Astrocyte (in vitro differentiated cells and primary cell): ENCODE data around the gene CHKA. TPM values are rescaled to one million over a fixed set of nuclear protein-coding genes. Genes with fewer than 3 reads are reported as not detected.

ENCODE experiments used
- DNase-seq: peaks from one replicate; pipeline ENCODE4 v3.0.0-alpha.2; 2010; ENCODE audit warnings: low read depth
- FAIRE-seq: peaks from 2 replicates; lab custom pipeline; 2011; peaks lifted over from hg19 to GRCh38; lab: Jason Lieb, UNC
- H2AFZ ChIP-seq: 2 replicates; pipeline ENCODE4 v1.6.0; 2012; ENCODE audit warnings: low read depth, low read length, inconsistent platforms
- H3K27ac ChIP-seq: 2 replicates; pipeline ENCODE4 v1.5.1; 2011; ENCODE audit warnings: low read depth, low read length, inconsistent platforms
- H3K27me3 ChIP-seq: 2 replicates; pipeline ENCODE4 v1.6.0; 2011; ENCODE audit warnings: low read length, inconsistent platforms; ENCODE audit not compliant: insufficient read depth
- H3K36me3 ChIP-seq: 2 replicates; pipeline ENCODE4 v1.5.1; 2011; ENCODE audit warnings: low read length, inconsistent platforms; ENCODE audit not compliant: insufficient read depth
- H3K4me1 ChIP-seq: 2 replicates; pipeline ENCODE4 v1.5.1; 2011; ENCODE audit warnings: low read length, inconsistent platforms; ENCODE audit not compliant: insufficient read depth
- H3K4me2 ChIP-seq: 2 replicates; pipeline ENCODE4 v1.6.0; 2012; ENCODE audit warnings: low read length, inconsistent platforms
- H3K4me3 ChIP-seq: 2 replicates; pipeline ENCODE4 v1.5.1; 2011; ENCODE audit warnings: low read depth, mild to moderate bottlenecking, low read length, inconsistent platforms; ENCODE audit not compliant: insufficient read depth
- H3K79me2 ChIP-seq: 2 replicates; pipeline ENCODE4 v1.6.0; 2012; ENCODE audit warnings: mild to moderate bottlenecking, low read length, inconsistent platforms; ENCODE audit not compliant: insufficient read depth
- H3K9ac ChIP-seq: 2 replicates; pipeline ENCODE4 v1.6.0; 2012; ENCODE audit warnings: mild to moderate bottlenecking, low read length, inconsistent platforms
- H3K9me3 ChIP-seq: 2 replicates; pipeline ENCODE4 v1.5.1; 2012; ENCODE audit warnings: low read depth, mild to moderate bottlenecking, low read length, inconsistent platforms; ENCODE audit not compliant: insufficient read depth
- H4K20me1 ChIP-seq: 2 replicates; pipeline ENCODE4 v1.6.0; 2012; ENCODE audit warnings: low read length, inconsistent platforms; ENCODE audit not compliant: insufficient read depth
- H3K27ac Mint-ChIP-seq: one replicate; pipeline ENCODE4 v1.8.0; 2021; ENCODE audit warnings: mild to moderate bottlenecking, mixed read lengths; ENCODE audit not compliant: unreplicated experiment
- H3K27me3 Mint-ChIP-seq: one replicate; pipeline ENCODE4 v1.8.0; 2021; ENCODE audit warnings: low read depth, mixed read lengths; ENCODE audit not compliant: unreplicated experiment
- H3K36me3 Mint-ChIP-seq: one replicate; pipeline ENCODE4 v1.8.0; 2021; ENCODE audit warnings: low read depth, mixed read lengths; ENCODE audit not compliant: unreplicated experiment
- H3K4me1 Mint-ChIP-seq: one replicate; pipeline ENCODE4 v1.8.0; 2021; ENCODE audit warnings: low read depth, mixed read lengths; ENCODE audit not compliant: unreplicated experiment
- H3K4me3 Mint-ChIP-seq: one replicate; pipeline ENCODE4 v1.8.0; 2021; ENCODE audit warnings: mild to moderate bottlenecking, moderate library complexity, mixed read lengths; ENCODE audit not compliant: unreplicated experiment
- H3K9me3 Mint-ChIP-seq: one replicate; pipeline ENCODE4 v1.8.0; 2021; ENCODE audit warnings: mild to moderate bottlenecking, mixed read lengths; ENCODE audit not compliant: unreplicated experiment
- CTCF ChIP-seq: IDR thresholded peaks from 2 replicates; pipeline ENCODE4 v1.5.1; 2011; ENCODE audit warnings: low read depth, mild to moderate bottlenecking, inconsistent platforms, low read length, moderate library complexity; ENCODE audit not compliant: insufficient read depth
- EZH2 ChIP-seq: IDR thresholded peaks from 2 replicates; pipeline ENCODE4 v1.6.1; 2012; ENCODE audit warnings: mild to moderate bottlenecking, low read length, inconsistent platforms; ENCODE audit not compliant: insufficient read depth
- total RNA-seq: library from RNA; stranded (reverse); gene quantifications from 2 replicates; pipeline ENCODE4 v1.2.1, GENCODE V29; 2021

Gene CHKA
- total RNA-seq, 1 donor from 2014 or later: 37.7 TPM

- no peaks in the 10 kb centered on the region for H3K36me3 ChIP-seq
- peaks cover 21% of the 10 kb centered on the region for H3K4me1 Mint-ChIP-seq
- no peaks in the 10 kb centered on the region for H3K27me3 ChIP-seq
- peak within 1 kb of the TSS; percentile 80 for H3K9ac ChIP-seq
- H3K36me3 Mint-ChIP-seq: peaks cover 2% of the 10 kb centered on the region
- H4K20me1 ChIP-seq: no peaks in the 10 kb centered on the region
- peaks cover 58% of the 10 kb centered on the region for H3K4me1 ChIP-seq
- peaks cover 6% of the 10 kb centered on the region for H3K27me3 Mint-ChIP-seq
- peak within 1 kb of the TSS; percentile 66 for H3K27ac Mint-ChIP-seq
- no peaks in the 10 kb centered on the region for H3K9me3 Mint-ChIP-seq
- peaks cover 16% of the 10 kb centered on the region for H3K79me2 ChIP-seq
- TF ChIP-seq CTCF (no peak), EZH2 (no peak)
- DNase-seq (peak; percentile 48), FAIRE-seq (no peak)
- H3K27ac ChIP-seq: peak within 1 kb of the TSS; percentile 96
- H2AFZ ChIP-seq: peak within 1 kb of the TSS; percentile 81
- H3K4me3 ChIP-seq: peak within 1 kb of the TSS; percentile 32
- H3K4me3 Mint-ChIP-seq: peak within 1 kb of the TSS; percentile 70
- H3K4me2 ChIP-seq: peak within 1 kb of the TSS; percentile 88
- no peaks in the 10 kb centered on the region for H3K9me3 ChIP-seq
Measured at GRCh38 chr11:68010090-68011041, 110.8 kb downstream of the CHKA start, which contains the start of gene ALDH3B1. Gene ALDH3B1 (plus strand): TSS chr11:68010327. CDS start chr11:68015298, 4,971 bp downstream.

- Histone ChIP-seq H3K27ac (peak overlapping the region; percentile 96), H3K4me1 (peaks cover 53% of the 10 kb centered on the region), H3K36me3 (no peaks in the 10 kb centered on the region), H2AFZ (peak overlapping the region; percentile 81), H3K4me2 (peak overlapping the region; percentile 88), H3K9me3 (no peaks in the 10 kb centered on the region), H3K9ac (peak overlapping the region; percentile 80), H3K27me3 (no peaks in the 10 kb centered on the region), H3K4me3 (no peak overlapping the region), H4K20me1 (no peaks in the 10 kb centered on the region), H3K79me2 (peaks cover 16% of the 10 kb centered on the region)
- Mint-ChIP-seq H3K4me3 (peak overlapping the region; percentile 70), H3K27me3 (peaks cover 12% of the 10 kb centered on the region), H3K27ac (no peak overlapping the region), H3K36me3 (peaks cover 4% of the 10 kb centered on the region), H3K9me3 (no peaks in the 10 kb centered on the region), H3K4me1 (peaks cover 21% of the 10 kb centered on the region)
- peak; percentile 19 for TF ChIP-seq CTCF
- TF ChIP-seq EZH2: no peak
- DNase-seq: no peak
- no peak for FAIRE-seq
Measured at GRCh38 chr11:68009391-68010089, 111.6 kb downstream of the CHKA start.
